ENCODE data around the gene MBP. TPM values are rescaled to one million over a fixed set of nuclear protein-coding genes. Genes with fewer than 3 reads are reported as not detected.

MBP gene
- total and polyA plus RNA-seq, 2 experiments from 2014 or later = 18.4 to 22.9 TPM

- H3K9me2 ChIP-seq (ENCODE audit: insufficient read depth) = no peaks in the 10 kb centered on the region
- Mint-ChIP-seq H3K27ac (no peak overlapping the region), H3K27me3 (ENCODE audit: insufficient read depth, low read depth, poor library complexity) (peaks cover 6% of the 10 kb centered on the region), H3K9me3 (no peaks in the 10 kb centered on the region), H3K36me3 (ENCODE audit: low read depth) (peaks cover 11% of the 10 kb centered on the region), H3K4me3 (no peak overlapping the region), H3K4me1 (peaks cover 28% of the 10 kb centered on the region)
- H2AFZ ChIP-seq = no peak overlapping the region
- H3F3A ChIP-seq (replicated peaks; ENCODE audit: low read depth) = no peaks in the 10 kb centered on the region
- no peak overlapping the region for H3K4me3 ChIP-seq
- H4K20me1 ChIP-seq (replicated peaks; ENCODE audit: insufficient read depth) = no peaks in the 10 kb centered on the region
- H3K4me2 ChIP-seq = no peak overlapping the region
- DNase-seq (ENCODE audit: low spot score) (peak; percentile 35), ATAC-seq (no peak)
- 0 out of 2 replicates have a peak overlapping the region, but pooled peaks have one; percentile 21 for H3K27ac ChIP-seq (ENCODE audit: low read depth)
- no peaks in the 10 kb centered on the region for H3K27me3 ChIP-seq (ENCODE audit: insufficient read depth)
- H3K79me2 ChIP-seq (replicated peaks; ENCODE audit: insufficient read depth) = no peaks in the 10 kb centered on the region
- 0 out of 2 replicates have a peak, but pooled peaks cover 4% of the 10 kb centered on the region for H3K4me1 ChIP-seq (ENCODE audit: insufficient read depth)
- no peaks in the 10 kb centered on the region for H3K36me3 ChIP-seq (ENCODE audit: insufficient read depth)
- TF ChIP-seq EZH2phosphoT487 (IDR thresholded peaks at IDR 0.05; ENCODE audit: unreplicated experiment) = no peak
- TF ChIP-seq, protein P1, sequence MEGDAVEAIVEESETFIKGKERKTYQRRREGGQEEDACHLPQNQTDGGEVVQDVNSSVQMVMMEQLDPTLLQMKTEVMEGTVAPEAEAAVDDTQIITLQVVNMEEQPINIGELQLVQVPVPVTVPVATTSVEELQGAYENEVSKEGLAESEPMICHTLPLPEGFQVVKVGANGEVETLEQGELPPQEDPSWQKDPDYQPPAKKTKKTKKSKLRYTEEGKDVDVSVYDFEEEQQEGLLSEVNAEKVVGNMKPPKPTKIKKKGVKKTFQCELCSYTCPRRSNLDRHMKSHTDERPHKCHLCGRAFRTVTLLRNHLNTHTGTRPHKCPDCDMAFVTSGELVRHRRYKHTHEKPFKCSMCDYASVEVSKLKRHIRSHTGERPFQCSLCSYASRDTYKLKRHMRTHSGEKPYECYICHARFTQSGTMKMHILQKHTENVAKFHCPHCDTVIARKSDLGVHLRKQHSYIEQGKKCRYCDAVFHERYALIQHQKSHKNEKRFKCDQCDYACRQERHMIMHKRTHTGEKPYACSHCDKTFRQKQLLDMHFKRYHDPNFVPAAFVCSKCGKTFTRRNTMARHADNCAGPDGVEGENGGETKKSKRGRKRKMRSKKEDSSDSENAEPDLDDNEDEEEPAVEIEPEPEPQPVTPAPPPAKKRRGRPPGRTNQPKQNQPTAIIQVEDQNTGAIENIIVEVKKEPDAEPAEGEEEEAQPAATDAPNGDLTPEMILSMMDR (conservative IDR thresholded peaks at IDR 0.05; ENCODE audit: low read depth in 2 of 2) = no peak
Observed at GRCh38 chr18:77063260-77063659, 69.3 kb downstream of the MBP start.

GRCh38 chr18:77062518-77063003, 70.0 kb downstream of the MBP start:
- ATAC-seq (no peak), DNase-seq (ENCODE audit: low spot score) (no peak)
- Histone ChIP-seq H3K4me3 (no peak overlapping the region), H3K36me3 (ENCODE audit: insufficient read depth) (no peaks in the 10 kb centered on the region), H3K4me2 (no peak overlapping the region), H3K4me1 (ENCODE audit: insufficient read depth) (0 out of 2 replicates have a peak, but pooled peaks cover 4% of the 10 kb centered on the region), H3K9me2 (ENCODE audit: insufficient read depth) (no peaks in the 10 kb centered on the region), H3K27ac (ENCODE audit: low read depth) (no peak overlapping the region), H4K20me1 (replicated peaks; ENCODE audit: insufficient read depth) (no peaks in the 10 kb centered on the region), H3K27me3 (ENCODE audit: insufficient read depth) (no peaks in the 10 kb centered on the region), H3F3A (replicated peaks; ENCODE audit: low read depth) (no peaks in the 10 kb centered on the region), H3K79me2 (replicated peaks; ENCODE audit: insufficient read depth) (no peaks in the 10 kb centered on the region), H2AFZ (no peak overlapping the region)
- Mint-ChIP-seq H3K9me3 (no peaks in the 10 kb centered on the region), H3K27me3 (ENCODE audit: insufficient read depth, low read depth, poor library complexity) (peaks cover 6% of the 10 kb centered on the region), H3K36me3 (ENCODE audit: low read depth) (peaks cover 11% of the 10 kb centered on the region), H3K27ac (no peak overlapping the region), H3K4me3 (no peak overlapping the region), H3K4me1 (peaks cover 28% of the 10 kb centered on the region)
- TF ChIP-seq JUNB (IDR thresholded peaks at IDR 0.05; ENCODE audit: unreplicated experiment) (no peak), EZH2 (IDR thresholded peaks at IDR 0.05; ENCODE audit: low read depth, unreplicated experiment) (no peak), CREB1 (CRISPR knock-in tag; IDR thresholded peaks at IDR 0.05; ENCODE audit: low read depth) (no peak), POLR2AphosphoS5 (IDR thresholded peaks at IDR 0.05; ENCODE audit: low read depth) (no peak), ZNF331 (CRISPR knock-in tag; IDR thresholded peaks at IDR 0.05; ENCODE audit: low read depth) (no peak), EZH2phosphoT487 (IDR thresholded peaks at IDR 0.05; ENCODE audit: unreplicated experiment) (no peak), STAT1 (IDR thresholded peaks at IDR 0.05; ENCODE audit: unreplicated experiment) (no peak)
- TF ChIP-seq, protein P2, sequence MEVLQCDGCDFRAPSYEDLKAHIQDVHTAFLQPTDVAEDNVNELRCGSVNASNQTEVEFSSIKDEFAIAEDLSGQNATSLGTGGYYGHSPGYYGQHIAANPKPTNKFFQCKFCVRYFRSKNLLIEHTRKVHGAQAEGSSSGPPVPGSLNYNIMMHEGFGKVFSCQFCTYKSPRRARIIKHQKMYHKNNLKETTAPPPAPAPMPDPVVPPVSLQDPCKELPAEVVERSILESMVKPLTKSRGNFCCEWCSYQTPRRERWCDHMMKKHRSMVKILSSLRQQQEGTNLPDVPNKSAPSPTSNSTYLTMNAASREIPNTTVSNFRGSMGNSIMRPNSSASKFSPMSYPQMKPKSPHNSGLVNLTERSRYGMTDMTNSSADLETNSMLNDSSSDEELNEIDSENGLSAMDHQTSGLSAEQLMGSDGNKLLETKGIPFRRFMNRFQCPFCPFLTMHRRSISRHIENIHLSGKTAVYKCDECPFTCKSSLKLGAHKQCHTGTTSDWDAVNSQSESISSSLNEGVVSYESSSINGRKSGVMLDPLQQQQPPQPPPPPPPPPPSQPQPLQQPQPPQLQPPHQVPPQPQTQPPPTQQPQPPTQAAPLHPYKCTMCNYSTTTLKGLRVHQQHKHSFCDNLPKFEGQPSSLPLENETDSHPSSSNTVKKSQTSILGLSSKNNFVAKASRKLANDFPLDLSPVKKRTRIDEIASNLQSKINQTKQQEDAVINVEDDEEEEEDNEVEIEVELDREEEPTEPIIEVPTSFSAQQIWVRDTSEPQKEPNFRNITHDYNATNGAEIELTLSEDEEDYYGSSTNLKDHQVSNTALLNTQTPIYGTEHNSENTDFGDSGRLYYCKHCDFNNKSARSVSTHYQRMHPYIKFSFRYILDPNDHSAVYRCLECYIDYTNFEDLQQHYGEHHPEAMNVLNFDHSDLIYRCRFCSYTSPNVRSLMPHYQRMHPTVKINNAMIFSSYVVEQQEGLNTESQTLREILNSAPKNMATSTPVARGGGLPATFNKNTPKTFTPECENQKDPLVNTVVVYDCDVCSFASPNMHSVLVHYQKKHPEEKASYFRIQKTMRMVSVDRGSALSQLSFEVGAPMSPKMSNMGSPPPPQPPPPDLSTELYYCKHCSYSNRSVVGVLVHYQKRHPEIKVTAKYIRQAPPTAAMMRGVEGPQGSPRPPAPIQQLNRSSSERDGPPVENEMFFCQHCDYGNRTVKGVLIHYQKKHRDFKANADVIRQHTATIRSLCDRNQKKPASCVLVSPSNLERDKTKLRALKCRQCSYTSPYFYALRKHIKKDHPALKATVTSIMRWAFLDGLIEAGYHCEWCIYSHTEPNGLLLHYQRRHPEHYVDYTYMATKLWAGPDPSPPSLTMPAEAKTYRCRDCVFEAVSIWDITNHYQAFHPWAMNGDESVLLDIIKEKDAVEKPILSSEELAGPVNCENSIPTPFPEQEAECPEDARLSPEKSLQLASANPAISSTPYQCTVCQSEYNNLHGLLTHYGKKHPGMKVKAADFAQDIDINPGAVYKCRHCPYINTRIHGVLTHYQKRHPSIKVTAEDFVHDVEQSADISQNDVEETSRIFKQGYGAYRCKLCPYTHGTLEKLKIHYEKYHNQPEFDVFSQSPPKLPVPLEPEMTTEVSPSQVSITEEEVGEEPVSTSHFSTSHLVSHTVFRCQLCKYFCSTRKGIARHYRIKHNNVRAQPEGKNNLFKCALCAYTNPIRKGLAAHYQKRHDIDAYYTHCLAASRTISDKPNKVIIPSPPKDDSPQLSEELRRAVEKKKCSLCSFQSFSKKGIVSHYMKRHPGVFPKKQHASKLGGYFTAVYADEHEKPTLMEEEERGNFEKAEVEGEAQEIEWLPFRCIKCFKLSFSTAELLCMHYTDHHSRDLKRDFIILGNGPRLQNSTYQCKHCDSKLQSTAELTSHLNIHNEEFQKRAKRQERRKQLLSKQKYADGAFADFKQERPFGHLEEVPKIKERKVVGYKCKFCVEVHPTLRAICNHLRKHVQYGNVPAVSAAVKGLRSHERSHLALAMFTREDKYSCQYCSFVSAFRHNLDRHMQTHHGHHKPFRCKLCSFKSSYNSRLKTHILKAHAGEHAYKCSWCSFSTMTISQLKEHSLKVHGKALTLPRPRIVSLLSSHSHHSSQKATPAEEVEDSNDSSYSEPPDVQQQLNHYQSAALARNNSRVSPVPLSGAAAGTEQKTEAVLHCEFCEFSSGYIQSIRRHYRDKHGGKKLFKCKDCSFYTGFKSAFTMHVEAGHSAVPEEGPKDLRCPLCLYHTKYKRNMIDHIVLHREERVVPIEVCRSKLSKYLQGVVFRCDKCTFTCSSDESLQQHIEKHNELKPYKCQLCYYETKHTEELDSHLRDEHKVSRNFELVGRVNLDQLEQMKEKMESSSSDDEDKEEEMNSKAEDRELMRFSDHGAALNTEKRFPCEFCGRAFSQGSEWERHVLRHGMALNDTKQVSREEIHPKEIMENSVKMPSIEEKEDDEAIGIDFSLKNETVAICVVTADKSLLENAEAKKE (CRISPR knock-in tag; IDR thresholded peaks at IDR 0.05) = no peak
- TF ChIP-seq, protein P3, sequence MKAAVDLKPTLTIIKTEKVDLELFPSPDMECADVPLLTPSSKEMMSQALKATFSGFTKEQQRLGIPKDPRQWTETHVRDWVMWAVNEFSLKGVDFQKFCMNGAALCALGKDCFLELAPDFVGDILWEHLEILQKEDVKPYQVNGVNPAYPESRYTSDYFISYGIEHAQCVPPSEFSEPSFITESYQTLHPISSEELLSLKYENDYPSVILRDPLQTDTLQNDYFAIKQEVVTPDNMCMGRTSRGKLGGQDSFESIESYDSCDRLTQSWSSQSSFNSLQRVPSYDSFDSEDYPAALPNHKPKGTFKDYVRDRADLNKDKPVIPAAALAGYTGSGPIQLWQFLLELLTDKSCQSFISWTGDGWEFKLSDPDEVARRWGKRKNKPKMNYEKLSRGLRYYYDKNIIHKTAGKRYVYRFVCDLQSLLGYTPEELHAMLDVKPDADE (IDR thresholded peaks at IDR 0.05) = no peak

Measured in GM23338 (cell line).